ENCODE measurements around the gene PRKCB. TPM values are rescaled to one million over a fixed set of nuclear protein-coding genes. Genes with fewer than 3 reads are reported as not detected.

Gene PRKCB
- total RNA-seq, 1 donor from 2014 or later, result 1.7 TPM

DNA sequence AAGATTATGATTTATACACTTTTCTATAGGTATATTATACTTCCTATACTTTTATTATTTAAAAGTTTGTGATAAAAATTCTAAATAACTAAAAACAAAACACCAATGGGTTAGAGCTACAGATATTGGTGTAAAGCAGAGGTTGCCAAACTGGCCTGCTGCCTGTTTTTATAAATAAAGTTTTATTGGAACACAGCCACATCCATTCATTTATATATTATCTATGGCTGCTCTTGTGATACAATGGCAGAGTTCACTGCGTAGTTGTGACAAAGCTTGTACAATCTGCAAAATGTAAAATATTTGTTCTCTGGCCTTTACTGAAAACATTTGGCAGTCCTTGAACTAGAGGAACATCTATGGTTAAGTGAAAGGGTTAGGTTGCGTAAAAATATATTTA, 208.7 kb downstream of the PRKCB start:
- intact Hi-C loops (cut with DNase I), result loop anchor here (5.0 kb wide), 1 partner anchor 458 kb away; no protein-coding TSS in a partner anchor
- no peak for ATAC-seq (ENCODE audit: poor library complexity)
- DNase-seq, result no peak

- ATAC-seq (ENCODE audit: poor library complexity) (no peak), DNase-seq (no peak)
- intact Hi-C loops (cut with DNase I), result no loop called here
Measured at GRCh38 chr16:24045641-24046040, 209.9 kb downstream of the PRKCB start.

- intact Hi-C loops (cut with DNase I), result no loop called here
- DNase-seq (no peak), ATAC-seq (ENCODE audit: poor library complexity) (no peak)
Measured at GRCh38 chr16:24046442-24046841, 210.7 kb downstream of the PRKCB start.

GRCh38 chr16:24049113-24049512, 213.3 kb downstream of the PRKCB start:
- ATAC-seq (ENCODE audit: poor library complexity), result no peak
- intact Hi-C loops (cut with DNase I), result no loop called here
- DNase-seq, result no peak

GRCh38 chr16:24051125-24051524, 215.3 kb downstream of the PRKCB start:
- DNase-seq (no peak), ATAC-seq (ENCODE audit: poor library complexity) (no peak)
- intact Hi-C loops (cut with DNase I), result no loop called here

DNA sequence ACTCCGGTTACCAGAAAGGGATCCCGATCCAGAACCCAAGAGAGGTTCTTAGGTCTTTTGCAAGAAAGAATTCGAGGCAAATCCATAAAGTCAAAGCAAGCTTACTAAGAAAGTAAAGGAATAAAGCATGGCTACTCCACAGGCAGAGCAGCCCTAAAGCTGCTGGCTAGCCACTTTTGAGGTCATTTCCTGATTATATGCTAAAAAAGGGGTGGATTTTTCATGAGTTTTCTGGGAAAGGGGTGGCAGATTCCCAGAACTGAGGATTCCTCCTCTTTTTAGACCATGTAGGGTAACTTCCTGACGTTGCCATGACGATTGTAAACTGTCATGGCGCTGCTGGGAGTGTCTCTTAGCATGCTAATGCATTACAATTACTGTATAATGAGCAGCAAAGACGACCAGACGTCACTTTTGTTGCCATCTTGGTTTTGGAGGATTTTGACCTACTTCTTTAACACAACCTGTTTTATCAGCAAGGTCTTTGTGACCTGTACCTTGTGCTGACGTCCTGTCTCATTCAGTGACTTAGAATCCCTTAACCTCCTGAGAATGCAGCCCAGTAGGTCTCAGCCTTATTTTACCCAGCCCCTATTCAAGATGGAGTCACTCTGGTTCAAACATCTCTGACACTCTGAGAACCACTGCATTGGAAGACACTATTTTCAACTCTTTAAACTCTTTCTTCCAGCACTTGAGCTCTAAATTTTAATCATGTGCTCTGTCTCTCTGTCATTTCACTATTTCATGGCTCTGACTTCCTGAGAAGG, 216.7 kb downstream of the PRKCB start:
- ATAC-seq (ENCODE audit: poor library complexity) (no peak), DNase-seq (no peak)
- intact Hi-C loops (cut with DNase I), result no loop called here

GRCh38 chr16:24053099-24053946, 217.5 kb downstream of the PRKCB start:
- intact Hi-C loops (cut with DNase I), result no loop called here
- no peak for DNase-seq
- ATAC-seq (ENCODE audit: poor library complexity), result no peak

GRCh38 chr16:24054741-24055491, 219.1 kb downstream of the PRKCB start:
- intact Hi-C loops (cut with DNase I), result no loop called here
- DNase-seq, result no peak
- ATAC-seq (ENCODE audit: poor library complexity), result no peak

- DNase-seq (no peak), ATAC-seq (ENCODE audit: poor library complexity) (no peak)
- intact Hi-C loops (cut with DNase I), result no loop called here
Measured at GRCh38 chr16:24062270-24062817, 226.6 kb downstream of the PRKCB start.

- no peak for ATAC-seq (ENCODE audit: poor library complexity)
- DNase-seq, result no peak
- intact Hi-C loops (cut with DNase I), result no loop called here
Measured at GRCh38 chr16:24069036-24069590, 233.3 kb downstream of the PRKCB start.

DNA sequence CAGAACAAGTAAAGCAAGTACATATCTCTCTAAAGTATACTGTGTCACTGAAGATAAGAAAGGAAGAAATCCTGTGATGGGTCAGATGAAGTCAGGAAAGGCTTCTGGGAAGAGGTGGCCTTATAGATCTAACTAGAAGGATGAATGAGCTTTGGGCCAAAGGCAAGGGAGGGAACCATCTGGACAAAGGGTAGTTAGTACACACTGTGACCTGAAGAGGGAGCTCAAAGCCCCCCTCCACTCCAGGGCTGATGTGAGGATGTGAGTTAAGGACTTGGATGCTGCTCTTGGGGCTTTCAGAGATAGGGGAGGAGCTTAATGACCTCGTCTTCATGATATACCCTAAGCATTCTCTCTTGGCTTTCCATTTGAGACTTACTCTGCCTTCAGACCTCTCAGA, 235.1 kb downstream of the PRKCB start:
- peak; percentile 68 for ATAC-seq (ENCODE audit: poor library complexity)
- DNase-seq, result no peak
- intact Hi-C loops (cut with DNase I), result no loop called here

DNA sequence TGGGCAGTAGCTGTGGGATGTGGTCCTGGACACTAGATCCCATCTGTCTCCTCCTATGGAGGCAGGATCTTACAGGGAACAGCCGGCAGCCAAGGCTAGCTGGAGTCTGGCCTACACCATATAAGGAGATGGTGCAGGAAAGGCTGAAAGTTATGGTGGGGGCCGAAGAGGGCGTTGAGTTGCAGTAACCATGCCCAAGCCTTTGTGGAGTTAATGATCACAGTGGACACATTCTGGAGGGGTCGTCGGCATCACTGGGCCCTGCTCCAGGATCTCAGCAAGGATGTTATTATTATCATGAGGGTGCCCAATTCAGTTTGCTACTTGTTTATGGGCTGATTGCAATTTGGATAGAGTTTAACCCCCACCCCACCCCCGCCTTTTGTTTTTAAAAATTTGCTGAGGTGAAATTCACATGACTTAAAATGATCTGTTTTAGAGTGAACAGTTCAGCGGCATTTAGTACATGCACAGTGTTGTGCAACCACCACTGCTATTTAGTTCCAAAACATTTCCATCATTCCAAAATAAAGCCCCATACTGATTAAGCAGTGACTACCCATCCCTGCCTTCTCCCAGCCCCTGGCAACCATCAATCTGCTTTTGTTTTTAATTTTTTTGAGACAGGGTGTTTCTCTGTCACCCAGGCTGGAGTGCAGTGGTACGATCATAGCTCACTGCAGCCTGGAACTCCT, 236.0 kb downstream of the PRKCB start:
- DNase-seq, result no peak
- intact Hi-C loops (cut with DNase I), result no loop called here
- ATAC-seq (ENCODE audit: poor library complexity), result no peak

DNA sequence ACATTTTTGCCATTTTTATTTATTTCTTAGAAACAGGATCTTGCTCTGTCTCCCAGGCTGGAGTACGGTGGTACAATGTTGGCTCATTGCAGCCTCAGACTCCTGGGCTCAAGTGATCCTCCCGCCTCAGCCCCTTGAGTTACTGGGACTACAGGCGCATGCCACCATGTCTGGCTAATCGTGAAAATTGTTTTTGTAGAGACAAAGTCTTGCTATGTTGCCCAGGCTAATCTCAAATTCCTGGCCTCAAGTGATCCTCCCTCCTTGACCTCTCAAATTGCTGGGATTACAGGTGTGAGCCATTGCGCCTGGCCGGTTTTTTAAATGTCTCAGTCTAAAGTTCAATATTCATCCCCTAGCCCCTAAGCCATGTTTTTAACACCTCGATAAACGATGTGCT, 237.5 kb downstream of the PRKCB start:
- DNase-seq (no peak), ATAC-seq (ENCODE audit: poor library complexity) (no peak)
- intact Hi-C loops (cut with DNase I), result no loop called here

DNA sequence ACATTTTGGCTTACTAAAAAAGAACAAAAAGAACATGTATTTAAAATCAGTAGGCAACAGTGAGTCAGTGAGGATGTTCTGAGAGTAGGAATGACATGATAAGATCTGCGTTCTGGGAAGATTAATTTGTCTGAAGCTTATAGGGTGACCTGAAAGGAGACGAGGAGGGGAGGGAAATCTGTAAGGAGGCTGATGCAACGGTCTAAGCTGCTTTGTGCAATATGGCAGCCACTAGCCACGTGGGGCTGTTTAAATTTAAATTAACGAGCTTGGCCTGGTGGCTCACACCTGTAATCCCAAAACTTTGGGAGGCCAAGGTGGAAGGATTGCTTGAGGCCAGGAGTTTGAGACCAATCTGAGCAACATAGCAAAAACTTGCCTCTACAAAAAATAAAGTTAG, 238.8 kb downstream of the PRKCB start:
- intact Hi-C loops (cut with DNase I), result no loop called here
- ATAC-seq (ENCODE audit: poor library complexity) (no peak), DNase-seq (no peak)

DNA sequence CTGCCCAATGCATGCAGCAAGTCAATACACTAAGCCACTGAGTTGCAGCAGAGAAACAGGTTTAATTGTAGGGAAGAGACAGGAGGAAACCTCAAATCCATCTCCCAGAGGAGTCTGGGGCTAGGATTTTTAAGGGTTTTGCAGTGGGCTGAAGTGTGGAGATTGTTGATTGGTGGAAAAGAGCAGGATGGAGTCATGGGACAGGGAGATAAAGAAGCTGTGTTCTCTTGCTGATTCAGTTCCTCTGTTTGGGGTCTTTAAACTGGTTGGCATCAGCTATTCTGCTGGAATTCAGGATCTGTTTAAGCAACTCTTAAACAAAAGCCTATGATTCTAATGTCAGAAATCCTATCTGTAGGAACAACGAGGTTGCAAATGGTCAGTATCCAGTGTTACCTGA, 239.5 kb downstream of the PRKCB start:
- ATAC-seq (ENCODE audit: poor library complexity), result no peak
- intact Hi-C loops (cut with DNase I), result no loop called here

DNA sequence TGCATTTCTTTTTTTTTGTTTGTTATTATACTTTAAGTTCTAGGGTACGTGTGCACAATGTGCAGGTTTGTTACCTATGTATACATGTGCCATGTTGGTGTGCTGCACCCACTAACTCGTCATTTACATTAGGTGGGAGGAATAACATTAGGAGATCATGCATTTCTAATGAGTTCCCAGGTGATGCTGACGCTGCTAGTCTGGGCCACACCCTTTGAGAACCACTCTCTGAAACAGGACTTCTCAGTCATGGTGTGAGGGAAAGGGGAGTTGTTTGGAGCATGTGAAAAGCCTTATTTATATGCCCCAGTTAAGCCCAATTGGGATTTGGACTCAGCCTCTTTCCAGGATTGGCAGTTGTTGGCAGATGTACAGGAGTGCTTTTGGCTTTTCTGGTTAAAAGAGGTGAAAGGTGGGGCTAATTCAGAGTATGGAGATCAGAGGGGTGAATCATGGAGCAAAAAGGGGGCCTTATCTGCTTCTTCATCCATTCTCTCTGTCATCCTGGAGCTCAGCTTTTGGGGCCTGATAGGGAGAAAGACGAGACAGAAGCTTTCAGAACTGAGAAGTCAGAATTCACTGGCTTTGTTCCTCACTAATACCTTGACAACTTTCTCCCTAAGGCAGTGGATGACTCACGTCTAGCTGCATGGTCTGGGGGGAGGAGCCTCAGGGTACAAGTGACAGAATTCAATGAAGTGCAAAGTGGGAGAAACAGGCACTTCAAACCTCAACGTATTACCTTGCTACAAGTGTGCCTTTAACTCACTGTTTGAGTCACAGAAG, 240.3 kb downstream of the PRKCB start:
- intact Hi-C loops (cut with DNase I), result no loop called here
- ATAC-seq (ENCODE audit: poor library complexity), result no peak

More for the DNA sequence above, 239.5 kb downstream of the PRKCB start:
- no peak for DNase-seq

GRCh38 chr16:24077292-24077691, 241.5 kb downstream of the PRKCB start:
- ATAC-seq (ENCODE audit: poor library complexity), result no peak
- intact Hi-C loops (cut with DNase I), result no loop called here
- no peak for DNase-seq

More for the DNA sequence above, 240.3 kb downstream of the PRKCB start:
- no peak for DNase-seq
